Keratinocyte (primary cell): ENCODE results near the gene NOSIP. TPM values are rescaled to one million over a fixed set of nuclear protein-coding genes. Genes with fewer than 3 reads are reported as not detected.

ENCODE experiments used
- DNase-seq: peaks from one replicate; pipeline ENCODE4 v3.0.0-alpha.2; 2011; ENCODE audit warnings: low read depth, missing footprints, low spot score
- FAIRE-seq: peaks from 2 replicates; lab custom pipeline; 2011; peaks lifted over from hg19 to GRCh38; lab: Jason Lieb, UNC
- H2AFZ ChIP-seq: 2 replicates; pipeline ENCODE4 v1.6.0; 2012; ENCODE audit warnings: low read length, control low read depth, inconsistent platforms; ENCODE audit not compliant: control insufficient read depth
- H3K27ac ChIP-seq: 2 replicates; pipeline ENCODE4 v1.5.1; 2011; ENCODE audit warnings: low read length; ENCODE audit not compliant: control insufficient read depth, insufficient read depth
- H3K27me3 ChIP-seq: 3 replicates; pipeline ENCODE4 v1.6.0; 2011; ENCODE audit warnings: low read length; ENCODE audit not compliant: control insufficient read depth, insufficient read depth; ENCODE audit errors: extremely low read depth
- H3K36me3 ChIP-seq, 2 experiments: 2 replicates in 1 of 2; 3 replicates in 1 of 2; pipeline ENCODE4 v1.5.1; 2011; ENCODE audit warnings: low read length in 2 of 2, mild to moderate bottlenecking in 1 of 2; ENCODE audit not compliant: control insufficient read depth in 2 of 2, insufficient read depth in 2 of 2; ENCODE audit errors: extremely low read depth in 1 of 2
- H3K4me1 ChIP-seq: 3 replicates; pipeline ENCODE4 v1.5.1; 2011; ENCODE audit warnings: low read length; ENCODE audit not compliant: control insufficient read depth, insufficient read depth; ENCODE audit errors: extremely low read depth
- H3K4me2 ChIP-seq: 3 replicates; pipeline ENCODE4 v1.6.0; 2011; ENCODE audit warnings: low read depth, low read length; ENCODE audit not compliant: control insufficient read depth, insufficient read depth; ENCODE audit errors: extremely low read depth
- H3K4me3 ChIP-seq, 3 experiments: fragments of 200-600 bp in 1 of 3; sonication (generic) in 1 of 3; 2 replicates in 2 of 3; 3 replicates in 1 of 3; pipeline ENCODE4 v1.5.1; 2011 to 2016; ENCODE audit warnings: low read length in 3 of 3, mild to moderate bottlenecking in 3 of 3, control low read depth in 2 of 3, inconsistent platforms in 1 of 3, low read depth in 1 of 3, mixed read lengths in 1 of 3, mixed run types in 1 of 3, moderate library complexity in 1 of 3; ENCODE audit not compliant: control insufficient read depth in 2 of 3, insufficient read depth in 2 of 3; ENCODE audit errors: extremely low read depth in 1 of 3
- H3K79me2 ChIP-seq: 2 replicates; pipeline ENCODE4 v1.6.0; 2012; ENCODE audit warnings: low read length; ENCODE audit not compliant: control insufficient read depth, insufficient read depth
- H3K9ac ChIP-seq: 3 replicates; pipeline ENCODE4 v1.6.0; 2011; ENCODE audit warnings: low read length; ENCODE audit not compliant: control insufficient read depth, insufficient read depth; ENCODE audit errors: extremely low read depth
- H3K9me1 ChIP-seq: 3 replicates; pipeline ENCODE4 v1.6.0; 2011; ENCODE audit warnings: low read length; ENCODE audit not compliant: control insufficient read depth, insufficient read depth; ENCODE audit errors: extremely low read depth
- H3K9me3 ChIP-seq: 2 replicates; pipeline ENCODE4 v1.5.1; 2012; ENCODE audit warnings: low read depth, low read length; ENCODE audit not compliant: control insufficient read depth
- H4K20me1 ChIP-seq: 3 replicates; pipeline ENCODE4 v1.6.0; 2011; ENCODE audit warnings: low read length; ENCODE audit not compliant: control insufficient read depth, insufficient read depth; ENCODE audit errors: extremely low read depth
- CTCF ChIP-seq, 3 experiments: IDR thresholded peaks in 1 of 3; conservative IDR thresholded peaks in 1 of 3; optimal IDR thresholded peaks in 1 of 3; 2 replicates in 2 of 3; 3 replicates in 1 of 3; pipeline versions ENCODE3 to v1.5.1; 2011; ENCODE audit warnings: low read length in 3 of 3, mild to moderate bottlenecking in 3 of 3, moderate library complexity in 2 of 3, control low read depth in 1 of 3, inconsistent platforms in 1 of 3; ENCODE audit not compliant: insufficient read depth in 2 of 3; ENCODE audit errors: extremely low read depth in 1 of 3
- EZH2 ChIP-seq: IDR thresholded peaks from one replicate; pipeline ENCODE4 v1.6.1; 2012; ENCODE audit warnings: inconsistent platforms, mild to moderate bottlenecking, low read length, moderate library complexity
- dilution Hi-C: fragments of 300-500 bp; cut with MboI; formaldehyde crosslinking; loops from one replicate; pipeline ENCODE4 v1.7.0; 2020; ENCODE audit warnings: low sequenced_read_pairs; ENCODE audit not compliant: extremely low pct_ligation_motif_present
- polyA plus RNA-seq, 5 experiments: library from polyadenylated mRNA; depleted of rRNA in 3 of 5; stranded (reverse) in 3 of 5; stranded (forward) in 1 of 5; unstranded in 1 of 5; fragments of >200 nt; gene quantifications; 1 replicate in 1 of 5; 2 replicates in 3 of 5; 3 replicates in 1 of 5; pipeline versions ENCODE4 v1.2.1 to v1.2.3, GENCODE V29; 2011 to 2012; ENCODE audit warnings: missing spikeins in 2 of 5, low read depth in 1 of 5, low replicate concordance in 1 of 5

NOSIP gene
- polyA plus RNA-seq, 1 donor (not counting 4 experiments of a cell fraction or from before 2014, with no cell fraction given): 36.6 TPM

GRCh38 chr19:49585023-49585422 is 4.7 kb upstream of the NOSIP start:
- dilution Hi-C loops: no loop called here
- FAIRE-seq: no peak
- no peaks in the 10 kb centered on the region for H4K20me1 ChIP-seq

GRCh38 chr19:49583239-49583638 is 2.9 kb upstream of the NOSIP start:
- H2AFZ ChIP-seq: no peak overlapping the region
- no peaks in the 10 kb centered on the region for H3K9me3 ChIP-seq
- no peak overlapping the region for H3K27ac ChIP-seq
- H3K79me2 ChIP-seq: peaks cover 22% of the 10 kb centered on the region
- H3K4me3 ChIP-seq: no peak overlapping the region
- DNase-seq (no peak), FAIRE-seq (no peak)
- H3K4me1 ChIP-seq: peaks cover 15% of the 10 kb centered on the region
- peaks cover 0 to 1% of the 10 kb centered on the region in 2 experiments for H3K36me3 ChIP-seq
- no peaks in the 10 kb centered on the region for H3K9me1 ChIP-seq
- H3K9ac ChIP-seq: no peak overlapping the region
- H3K4me2 ChIP-seq: no peak overlapping the region
- no peaks in the 10 kb centered on the region for H3K27me3 ChIP-seq
- dilution Hi-C loops: no loop called here
- no peaks in the 10 kb centered on the region for H4K20me1 ChIP-seq
- TF ChIP-seq CTCF (optimal IDR thresholded peaks at IDR 0.05 in 1 of 3, IDR thresholded peaks at IDR 0.05 in 1 of 3, conservative IDR thresholded peaks at IDR 0.05 in 1 of 3; ENCODE audit: extremely low read depth in 1 of 3, insufficient read depth in 2 of 3, low read length in 3 of 3) (no peak), EZH2 (no peak)

More at GRCh38 chr19:49585023-49585422, 4.7 kb upstream of the NOSIP start:
- H3K27me3 ChIP-seq: no peaks in the 10 kb centered on the region
- peaks cover 0 to 1% of the 10 kb centered on the region in 2 experiments for H3K36me3 ChIP-seq
- H3K27ac ChIP-seq: no peak overlapping the region
- H3K9ac ChIP-seq: no peak overlapping the region
- H3K4me2 ChIP-seq: no peak overlapping the region
- DNase-seq: no peak
- no peaks in the 10 kb centered on the region for H3K9me3 ChIP-seq
- no peak overlapping the region for H2AFZ ChIP-seq
- peaks cover 6% of the 10 kb centered on the region for H3K4me1 ChIP-seq
- peaks cover 5% of the 10 kb centered on the region for H3K79me2 ChIP-seq
- no peaks in the 10 kb centered on the region for H3K9me1 ChIP-seq
- H3K4me3 ChIP-seq: no peak overlapping the region
- no peak for TF ChIP-seq EZH2
- TF ChIP-seq CTCF (optimal IDR thresholded peaks at IDR 0.05 in 1 of 3, IDR thresholded peaks at IDR 0.05 in 1 of 3, conservative IDR thresholded peaks at IDR 0.05 in 1 of 3; ENCODE audit: extremely low read depth in 1 of 3, insufficient read depth in 2 of 3, low read length in 3 of 3): no peak
